ENCODE results near the gene DUSP28.
A peak's percentile ranks its signal among the peaks of the same experiment; 100 is the strongest.
"Not testable (repeated sequence)": the region's sequence is repeated elsewhere in the genome, so short reads cannot be mapped to it uniquely, and the experiment has no call there.

The DUSP28 gene

GRCh38 chr2:240560084-240560479 is at the start of gene DUSP28:
TSS of gene DUSP28 (plus strand) at chr2:240560357. CDS start at chr2:240560685, 328 bp downstream.
- no peak for DNase-seq

- no peak for DNase-seq
Observed at GRCh38 chr2:240510513-240511210, 49.5 kb upstream of the DUSP28 start.

GRCh38 chr2:240511351-240512108 is 48.6 kb upstream of the DUSP28 start:
- DNase-seq = no peak

- DNase-seq = no peak
Observed at GRCh38 chr2:240512109-240512485, 48.1 kb upstream of the DUSP28 start.

GRCh38 chr2:240512666-240513535 is 47.3 kb upstream of the DUSP28 start:
- DNase-seq = no peak

- DNase-seq = peak; percentile 6
Observed at GRCh38 chr2:240513549-240514287, 46.4 kb upstream of the DUSP28 start.

- DNase-seq = no peak
Observed at GRCh38 chr2:240514631-240515030, 45.5 kb upstream of the DUSP28 start.

- DNase-seq = no peak
Observed at GRCh38 chr2:240517342-240517741, 42.8 kb upstream of the DUSP28 start.

- DNase-seq = no peak
Observed at GRCh38 chr2:240518981-240519380, 41.2 kb upstream of the DUSP28 start.

GRCh38 chr2:240519396-240520129 is 40.6 kb upstream of the DUSP28 start:
- DNase-seq = no peak

GRCh38 chr2:240520130-240520973 is 39.8 kb upstream of the DUSP28 start:
- DNase-seq = no peak

GRCh38 chr2:240520974-240521350 is 39.2 kb upstream of the DUSP28 start:
- DNase-seq = no peak

GRCh38 chr2:240521885-240522284 is 38.3 kb upstream of the DUSP28 start:
- DNase-seq = not testable (repeated sequence)

- no peak for DNase-seq
Observed at GRCh38 chr2:240522406-240522805, 37.8 kb upstream of the DUSP28 start.

GRCh38 chr2:240523451-240524281 is 36.5 kb upstream of the DUSP28 start:
- no peak for DNase-seq

GRCh38 chr2:240524963-240525718 is 35.0 kb upstream of the DUSP28 start:
- DNase-seq = no peak

GRCh38 chr2:240525802-240526201 is 34.4 kb upstream of the DUSP28 start:
- no peak for DNase-seq

GRCh38 chr2:240526521-240526920 is 33.6 kb upstream of the DUSP28 start:
- DNase-seq = no peak

GRCh38 chr2:240527153-240527750 is 32.9 kb upstream of the DUSP28 start:
- DNase-seq = no peak
